AG04450 (cell line): ENCODE results near the gene EPHA4. TPM values are rescaled to one million over a fixed set of nuclear protein-coding genes. Genes with fewer than 3 reads are reported as not detected.

Experiments
- CTCF ChIA-PET: fragments of 300-600, 350-600 bp; formaldehyde crosslinking; extraction: SDS; loops from one replicate; lab custom pipeline; 2022; ENCODE audit warnings: antibody characterized with exemption, inconsistent platforms; lab: Charles Lee
- POLR2A ChIA-PET: fragments of 350-600 bp; formaldehyde crosslinking; extraction: SDS; loops from one replicate; lab custom pipeline; 2021; ENCODE audit warnings: antibody characterized with exemption, inconsistent platforms; lab: Yijun Ruan, JAX
- DNase-seq: peaks from one replicate; pipeline ENCODE4 v3.0.0-alpha.2; 2011; ENCODE audit warnings: low read depth, low spot score
- H3K27ac ChIP-seq: one replicate; pipeline ENCODE4 v1.5.1; 2012; ENCODE audit warnings: low read depth, low read length, control low read depth
- H3K27me3 ChIP-seq: one replicate; pipeline ENCODE4 v1.6.0; 2012; ENCODE audit warnings: low read length; ENCODE audit not compliant: control insufficient read depth, insufficient read depth
- H3K4me3 ChIP-seq: 2 replicates; pipeline ENCODE4 v1.5.1; 2011; ENCODE audit warnings: mild to moderate bottlenecking, low read depth, low read length, control low read depth
- H3K9me3 ChIP-seq: 2 replicates; pipeline ENCODE4 v1.5.1; 2012; ENCODE audit warnings: low read length; ENCODE audit not compliant: control insufficient read depth, insufficient read depth
- polyA plus RNA-seq: library from polyadenylated mRNA; depleted of rRNA; stranded (reverse); fragments of >200 nt; gene quantifications from 2 replicates; pipeline ENCODE4 v1.2.3, GENCODE V29; 2011
- TF ChIP-seq, protein P1 (sequence below): IDR thresholded peaks from 2 replicates; pipeline ENCODE4 v1.5.1; 2011; ENCODE audit warnings: low read depth, low read length, control low read depth, inconsistent platforms

EPHA4 gene
- polyA plus RNA-seq, 1 experiment, result 37.9 TPM

DNA sequence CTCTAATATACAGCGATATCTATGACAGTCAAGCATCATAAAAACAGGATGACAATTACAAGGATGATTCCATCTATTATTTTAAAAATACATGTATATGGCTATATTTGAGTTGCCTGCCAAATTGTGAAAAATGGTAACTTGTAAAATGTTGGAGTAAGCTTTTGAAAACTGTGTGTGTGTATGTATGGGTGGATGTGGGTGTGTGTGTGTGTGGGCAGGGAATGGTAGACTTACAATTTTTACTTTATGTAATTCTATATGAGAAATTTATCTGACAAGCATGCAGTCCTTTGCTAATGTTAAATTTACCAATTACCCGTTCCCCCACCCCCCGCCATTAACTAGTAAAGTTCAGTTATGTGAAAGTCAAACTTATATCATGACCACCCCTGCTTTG, 14.0 kb downstream of the EPHA4 start:
- ChIA-PET CTCF (interaction anchor here (0.7 kb wide), 1 partner anchor 864 kb away, joined by 9 read pairs; no protein-coding TSS in a partner anchor), POLR2A (no interaction called here)
- Histone ChIP-seq H3K27ac (no peak overlapping the region), H3K9me3 (no peaks in the 10 kb centered on the region), H3K4me3 (no peak overlapping the region), H3K27me3 (no peaks in the 10 kb centered on the region)
- TF ChIP-seq, protein P1, sequence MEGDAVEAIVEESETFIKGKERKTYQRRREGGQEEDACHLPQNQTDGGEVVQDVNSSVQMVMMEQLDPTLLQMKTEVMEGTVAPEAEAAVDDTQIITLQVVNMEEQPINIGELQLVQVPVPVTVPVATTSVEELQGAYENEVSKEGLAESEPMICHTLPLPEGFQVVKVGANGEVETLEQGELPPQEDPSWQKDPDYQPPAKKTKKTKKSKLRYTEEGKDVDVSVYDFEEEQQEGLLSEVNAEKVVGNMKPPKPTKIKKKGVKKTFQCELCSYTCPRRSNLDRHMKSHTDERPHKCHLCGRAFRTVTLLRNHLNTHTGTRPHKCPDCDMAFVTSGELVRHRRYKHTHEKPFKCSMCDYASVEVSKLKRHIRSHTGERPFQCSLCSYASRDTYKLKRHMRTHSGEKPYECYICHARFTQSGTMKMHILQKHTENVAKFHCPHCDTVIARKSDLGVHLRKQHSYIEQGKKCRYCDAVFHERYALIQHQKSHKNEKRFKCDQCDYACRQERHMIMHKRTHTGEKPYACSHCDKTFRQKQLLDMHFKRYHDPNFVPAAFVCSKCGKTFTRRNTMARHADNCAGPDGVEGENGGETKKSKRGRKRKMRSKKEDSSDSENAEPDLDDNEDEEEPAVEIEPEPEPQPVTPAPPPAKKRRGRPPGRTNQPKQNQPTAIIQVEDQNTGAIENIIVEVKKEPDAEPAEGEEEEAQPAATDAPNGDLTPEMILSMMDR, result no peak
- DNase-seq, result no peak

GRCh38 chr2:221555494-221555846, 16.6 kb downstream of the EPHA4 start:
- Histone ChIP-seq H3K4me3 (no peak overlapping the region), H3K9me3 (no peaks in the 10 kb centered on the region), H3K27me3 (no peaks in the 10 kb centered on the region), H3K27ac (no peak overlapping the region)
- TF ChIP-seq, protein P1, result no peak
- no peak for DNase-seq
- ChIA-PET POLR2A (no interaction called here), CTCF (no interaction called here)

DNA sequence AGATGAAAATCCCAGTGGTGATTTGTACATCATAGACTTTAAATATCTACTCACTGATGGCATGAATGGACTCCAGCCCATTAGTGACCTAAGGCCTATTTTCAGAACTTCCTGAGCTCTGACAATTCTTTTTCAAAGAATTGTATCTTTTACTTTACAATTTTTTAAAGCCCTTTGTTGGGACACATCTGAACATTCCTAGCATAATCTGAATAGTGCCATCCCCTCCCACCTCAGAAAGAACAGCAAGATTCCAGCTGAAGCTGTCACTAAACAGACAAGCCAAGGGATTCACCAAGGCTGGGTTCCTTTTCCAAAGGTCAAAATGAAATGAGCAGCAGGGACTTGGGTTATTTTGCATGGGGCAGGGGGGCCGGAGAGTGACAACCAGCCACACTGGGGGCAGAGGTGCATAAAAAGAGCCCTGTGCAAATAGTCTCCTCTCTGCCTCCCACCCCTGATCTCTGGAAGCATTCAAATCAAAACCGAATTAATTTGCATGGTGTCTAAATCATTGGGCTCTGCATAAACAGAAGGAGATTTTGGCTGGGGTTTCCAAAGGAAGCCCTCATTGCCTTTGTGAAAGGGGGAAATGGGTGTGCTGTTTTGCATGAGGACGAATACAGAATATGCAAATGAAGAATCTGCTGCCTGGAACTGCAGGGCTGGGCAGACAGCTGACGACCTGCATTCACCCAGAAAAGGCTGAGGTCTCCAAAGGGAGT, 17.2 kb downstream of the EPHA4 start:
- Histone ChIP-seq H3K4me3 (no peak overlapping the region), H3K9me3 (no peaks in the 10 kb centered on the region), H3K27ac (no peak overlapping the region), H3K27me3 (no peaks in the 10 kb centered on the region)
- ChIA-PET POLR2A (no interaction called here), CTCF (no interaction called here)
- TF ChIP-seq, protein P1, result no peak
- DNase-seq, result no peak

DNA sequence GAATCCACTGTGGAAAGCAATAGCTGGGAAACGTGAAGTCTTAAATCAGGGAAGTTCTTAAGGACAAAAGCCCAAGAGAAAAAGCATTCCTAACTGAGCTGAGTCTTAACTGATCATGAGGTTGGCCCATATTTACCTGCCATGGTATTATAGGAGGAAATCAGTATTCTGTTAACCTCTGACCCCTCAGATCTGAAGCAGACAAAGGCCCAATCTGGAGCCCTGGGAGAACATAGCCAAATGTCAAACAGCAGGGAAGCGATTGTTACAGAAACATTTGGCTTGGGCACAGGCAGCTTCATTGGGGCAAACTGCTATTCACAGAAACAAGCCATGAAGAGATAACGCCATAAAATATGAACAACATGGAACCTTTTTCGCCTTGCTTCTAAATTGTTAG, 18.8 kb downstream of the EPHA4 start:
- TF ChIP-seq, protein P1, result no peak
- no peaks in the 10 kb centered on the region for H3K9me3 ChIP-seq
- no peaks in the 10 kb centered on the region for H3K27me3 ChIP-seq
- CTCF ChIA-PET, result interaction anchor here (1.6 kb wide), 1 partner anchor 19 kb away, joined by 5 read pairs; the partner anchor contains the start of gene EPHA4
- no peak overlapping the region for H3K27ac ChIP-seq
- POLR2A ChIA-PET, result no interaction called here
- no peak overlapping the region for H3K4me3 ChIP-seq
- no peak for DNase-seq

- no peaks in the 10 kb centered on the region for H3K9me3 ChIP-seq
- ChIA-PET CTCF (no interaction called here), POLR2A (no interaction called here)
- no peaks in the 10 kb centered on the region for H3K27me3 ChIP-seq
- DNase-seq, result no peak
- H3K4me3 ChIP-seq, result no peak overlapping the region
- no peak overlapping the region for H3K27ac ChIP-seq
- TF ChIP-seq, protein P1, result no peak
Observed at GRCh38 chr2:221552291-221552690, 19.8 kb downstream of the EPHA4 start.
